ENCODE data around the gene LHFPL6. TPM values are rescaled to one million over a fixed set of nuclear protein-coding genes. Genes with fewer than 3 reads are reported as not detected.

LHFPL6 gene
- polyA plus RNA-seq, 3 donors = 0.14 to 0.59 (median 0.46) TPM

GRCh38 chr13:39297664-39298171, 305.3 kb downstream of the LHFPL6 start:
- Mint-ChIP-seq H3K27me3 (ENCODE audit: low read depth in 3 of 3) (peaks cover 0 to 1% (median 0%) of the 10 kb centered on the region in 3 donors), H3K27ac (no peak overlapping the region), H3K4me3 (no peak overlapping the region), H3K9me3 (peaks cover 8 to 12% (median 10%) of the 10 kb centered on the region in 7 donors), H3K36me3 (no peaks in the 10 kb centered on the region), H3K4me1 (no peaks in the 10 kb centered on the region)
- Histone ChIP-seq H3K4me2 (replicated peaks; ENCODE audit: extremely low read depth, low read length, poor library complexity, severe bottlenecking) (no peak overlapping the region), H3K9ac (ENCODE audit: insufficient read depth, low read length, poor library complexity, severe bottlenecking) (no peak overlapping the region), H3K9me3 (replicated peaks in 1 of 2; ENCODE audit: control insufficient read depth in 1 of 2, insufficient read depth in 1 of 2, low read length in 2 of 2) (peaks cover 0 to 13% of the 10 kb centered on the region in 2 donors), H3K4me1 (ENCODE audit: control insufficient read depth in 1 of 2, insufficient read depth in 2 of 2, low read length in 2 of 2) (no peaks in the 10 kb centered on the region), H3K27ac (ENCODE audit: low read depth in 1 of 2, low read length in 2 of 2) (no peak overlapping the region), H3K4me3 (replicated peaks in 1 of 3; ENCODE audit: low read depth in 2 of 3, low read length in 3 of 3) (no peak overlapping the region), H3K27me3 (ENCODE audit: control insufficient read depth in 2 of 2, insufficient read depth in 2 of 2, low read length in 2 of 2) (no peaks in the 10 kb centered on the region), H2AFZ (ENCODE audit: insufficient read depth, low read depth, low read length, poor library complexity, severe bottlenecking) (no peak overlapping the region), H4K20me1 (ENCODE audit: insufficient read depth, low read length) (no peaks in the 10 kb centered on the region), H3K79me2 (ENCODE audit: insufficient read depth, low read length) (no peaks in the 10 kb centered on the region), H3K36me3 (replicated peaks in 1 of 2; ENCODE audit: control insufficient read depth in 1 of 2, insufficient read depth in 2 of 2, low read length in 2 of 2) (no peaks in the 10 kb centered on the region)
- no CpG with 5 or more reads among the region's 2 CpGs for WGBS (ENCODE audit: insufficient coverage)
- no peak for TF ChIP-seq CTCF (IDR thresholded peaks at IDR 0.05)
- intact Hi-C loops (cut with micrococcal nuclease) = no loop called here
- no peak for DNase-seq

GRCh38 chr13:39297023-39297422, 306.0 kb downstream of the LHFPL6 start:
- WGBS (ENCODE audit: insufficient coverage) = no CpG with 5 or more reads among the region's 1 CpG
- H3K9me3 ChIP-seq (replicated peaks in 1 of 2; ENCODE audit: control insufficient read depth in 1 of 2, insufficient read depth in 1 of 2, low read length in 2 of 2) = peaks cover 0 to 13% of the 10 kb centered on the region in 2 donors

More at GRCh38 chr13:39297023-39297422, 306.0 kb downstream of the LHFPL6 start:
- no peak for TF ChIP-seq CTCF (IDR thresholded peaks at IDR 0.05)
- H3K9me3 Mint-ChIP-seq = peaks cover 9 to 13% (median 11%) of the 10 kb centered on the region in 7 donors
- no peaks in the 10 kb centered on the region for H3K36me3 Mint-ChIP-seq
- H3K36me3 ChIP-seq (replicated peaks in 1 of 2; ENCODE audit: control insufficient read depth in 1 of 2, insufficient read depth in 2 of 2, low read length in 2 of 2) = no peaks in the 10 kb centered on the region
- no peaks in the 10 kb centered on the region for H3K4me1 ChIP-seq (ENCODE audit: control insufficient read depth in 1 of 2, insufficient read depth in 2 of 2, low read length in 2 of 2)
- no peak overlapping the region for H2AFZ ChIP-seq (ENCODE audit: insufficient read depth, low read depth, low read length, poor library complexity, severe bottlenecking)
- peaks cover 0 to 1% (median 0%) of the 10 kb centered on the region in 3 donors for H3K27me3 Mint-ChIP-seq (ENCODE audit: low read depth in 3 of 3)
- H4K20me1 ChIP-seq (ENCODE audit: insufficient read depth, low read length) = no peaks in the 10 kb centered on the region
- no peak overlapping the region for H3K9ac ChIP-seq (ENCODE audit: insufficient read depth, low read length, poor library complexity, severe bottlenecking)
- H3K79me2 ChIP-seq (ENCODE audit: insufficient read depth, low read length) = no peaks in the 10 kb centered on the region
- no peak overlapping the region for H3K4me3 Mint-ChIP-seq
- H3K4me2 ChIP-seq (replicated peaks; ENCODE audit: extremely low read depth, low read length, poor library complexity, severe bottlenecking) = no peak overlapping the region
- no peaks in the 10 kb centered on the region for H3K27me3 ChIP-seq (ENCODE audit: control insufficient read depth in 2 of 2, insufficient read depth in 2 of 2, low read length in 2 of 2)
- intact Hi-C loops (cut with micrococcal nuclease) = no loop called here
- no peaks in the 10 kb centered on the region for H3K4me1 Mint-ChIP-seq
- H3K4me3 ChIP-seq (replicated peaks in 1 of 3; ENCODE audit: low read depth in 2 of 3, low read length in 3 of 3) = no peak overlapping the region
- H3K27ac ChIP-seq (ENCODE audit: low read depth in 1 of 2, low read length in 2 of 2) = no peak overlapping the region
- no peak for DNase-seq
- H3K27ac Mint-ChIP-seq = no peak overlapping the region

All from CD14-positive monocyte (primary cell).